GM06990 (cell line): ENCODE measurements around the gene CLINT1.
"Not testable (repeated sequence)": the region's sequence is repeated elsewhere in the genome, so short reads cannot be mapped to it uniquely, and the experiment has no call there.

Experiments
- DNase-seq: peaks from one replicate; pipeline ENCODE4 v3.0.0-alpha.2; 2011; ENCODE audit not compliant: insufficient read length; ENCODE audit errors: extremely low read depth
- H3K27me3 ChIP-seq: replicated peaks from 2 replicates; pipeline ENCODE4 v1.6.0; 2011; ENCODE audit warnings: low read length; ENCODE audit not compliant: control insufficient read depth, insufficient read depth
- H3K36me3 ChIP-seq: 2 replicates; pipeline ENCODE4 v1.5.1; 2011; ENCODE audit warnings: low read length; ENCODE audit not compliant: control insufficient read depth, insufficient read depth
- H3K4me3 ChIP-seq: replicated peaks from 2 replicates; pipeline ENCODE4 v1.5.1; 2011; ENCODE audit warnings: low read depth, mild to moderate bottlenecking, control low read depth, low read length
- CTCF ChIP-seq: IDR thresholded peaks from 2 replicates; pipeline ENCODE4 v1.5.1; 2011; ENCODE audit warnings: low read length, control low read depth, mild to moderate bottlenecking, inconsistent platforms; ENCODE audit not compliant: insufficient read depth, poor library complexity, severe bottlenecking

The CLINT1 gene

GRCh38 chr5:157860898-157861890 is 2.2 kb upstream of the CLINT1 start:
- no peak for TF ChIP-seq CTCF

GRCh38 chr5:157859227-157859575 is 256 bp upstream of the CLINT1 start:
- Histone ChIP-seq H3K36me3 (no peaks in the 10 kb centered on the region; the same call in 1 of the 2 replicates), H3K27me3 (no peaks in the 10 kb centered on the region), H3K4me3 (no peak overlapping the region; the same call in none of the 2 replicates)
- TF ChIP-seq CTCF = no peak
- no peak for DNase-seq

More at GRCh38 chr5:157860898-157861890, 2.2 kb upstream of the CLINT1 start:
- Histone ChIP-seq H3K36me3 (no peaks in the 10 kb centered on the region), H3K27me3 (peaks cover 2% of the 10 kb centered on the region; the same call in 1 of the 2 replicates), H3K4me3 (no peak overlapping the region)
- peak; percentile 80 for DNase-seq

- no peaks in the 10 kb centered on the region; the same call in 1 of the 2 replicates for H3K36me3 ChIP-seq
- no peak for TF ChIP-seq CTCF
- peak overlapping the region; percentile 94 for H3K4me3 ChIP-seq
- DNase-seq = no peak
- no peaks in the 10 kb centered on the region for H3K27me3 ChIP-seq
Observed at GRCh38 chr5:157857816-157858526, 974 bp downstream of the CLINT1 start.

GRCh38 chr5:157855404-157855994 is 3.4 kb downstream of the CLINT1 start:
- no peak for DNase-seq
- Histone ChIP-seq H3K36me3 (no peaks in the 10 kb centered on the region; the same call in 1 of the 2 replicates), H3K27me3 (no peaks in the 10 kb centered on the region), H3K4me3 (no peak overlapping the region)
- TF ChIP-seq CTCF = peak; percentile 43

GRCh38 chr5:157853365-157853764 is 5.6 kb downstream of the CLINT1 start:
- H3K36me3 ChIP-seq, DNase-seq, H3K27me3 ChIP-seq: not testable (repeated sequence)

More at GRCh38 chr5:157853365-157853764, 5.6 kb downstream of the CLINT1 start:
- not testable (repeated sequence) for H3K4me3 ChIP-seq
